CD4-positive, alpha-beta T cell treated with Interferon gamma for 1 hour (primary cell): ENCODE data around the gene TPO.
"Not testable (repeated sequence)": the region's sequence is repeated elsewhere in the genome, so short reads cannot be mapped to it uniquely, and the experiment has no call there.

ENCODE experiments used
- DNase-seq: peaks from one replicate; pipeline ENCODE4 v3.0.0-alpha.2; 2020

TPO gene

DNA sequence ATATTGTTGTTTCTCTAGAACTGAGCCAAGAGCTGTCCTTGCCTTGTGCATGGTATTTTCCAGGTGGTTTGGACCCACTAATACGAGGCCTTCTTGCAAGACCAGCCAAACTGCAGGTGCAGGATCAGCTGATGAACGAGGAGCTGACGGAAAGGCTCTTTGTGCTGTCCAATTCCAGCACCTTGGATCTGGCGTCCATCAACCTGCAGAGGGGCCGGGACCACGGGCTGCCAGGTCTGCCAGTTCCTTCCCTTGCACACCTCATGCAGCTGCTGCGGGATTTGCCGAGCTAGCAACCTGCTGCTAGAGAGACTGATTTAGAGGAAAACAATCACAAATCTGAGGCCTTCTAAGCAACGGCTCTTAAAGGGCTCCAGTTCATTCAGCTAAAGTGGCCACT lies 74.5 kb downstream of the TPO start:
- DNase-seq = no peak

DNA sequence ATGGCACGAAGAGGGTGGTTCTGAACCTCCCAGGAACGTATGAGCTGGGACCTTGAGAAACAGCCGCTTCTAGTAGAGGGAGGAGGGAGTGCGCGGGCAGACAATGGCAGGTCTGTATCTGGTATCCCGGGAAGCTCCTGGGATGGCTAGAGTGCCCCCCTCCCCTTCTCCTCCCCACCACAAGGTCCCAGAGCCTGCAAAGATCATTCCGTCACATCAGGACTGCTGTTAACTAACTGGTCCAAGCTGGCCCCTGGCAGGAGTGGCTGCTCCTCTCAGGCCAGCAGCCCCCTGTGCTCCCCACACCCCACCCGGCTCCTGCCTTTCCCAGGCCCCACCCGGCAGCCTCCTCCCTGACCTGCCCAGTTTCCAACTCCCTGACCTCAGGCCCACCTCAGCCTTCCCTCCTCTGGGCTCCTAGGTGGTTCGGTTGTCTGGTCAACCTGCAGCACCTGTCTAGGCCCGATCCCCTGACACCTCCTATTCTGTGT lies 75.0 kb downstream of the TPO start:
- no peak for DNase-seq

DNA sequence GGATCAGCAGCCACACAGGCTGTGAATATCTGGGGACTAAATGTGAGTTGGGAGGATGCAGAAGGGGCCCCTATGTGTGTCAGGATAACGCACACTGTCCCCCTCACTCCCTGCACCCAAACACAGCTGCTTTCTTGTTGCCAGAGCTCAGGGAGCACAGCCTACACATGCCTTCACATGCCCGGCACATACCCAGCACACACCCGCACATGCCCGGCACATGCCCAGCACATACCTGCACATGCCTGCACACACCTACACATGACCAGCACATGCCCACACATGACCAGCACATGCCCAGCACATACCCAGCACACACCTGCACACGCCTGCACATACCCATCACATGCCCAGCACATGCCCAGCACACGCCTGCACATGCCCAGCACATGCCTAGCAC lies 75.6 kb downstream of the TPO start:
- DNase-seq = no peak

DNA sequence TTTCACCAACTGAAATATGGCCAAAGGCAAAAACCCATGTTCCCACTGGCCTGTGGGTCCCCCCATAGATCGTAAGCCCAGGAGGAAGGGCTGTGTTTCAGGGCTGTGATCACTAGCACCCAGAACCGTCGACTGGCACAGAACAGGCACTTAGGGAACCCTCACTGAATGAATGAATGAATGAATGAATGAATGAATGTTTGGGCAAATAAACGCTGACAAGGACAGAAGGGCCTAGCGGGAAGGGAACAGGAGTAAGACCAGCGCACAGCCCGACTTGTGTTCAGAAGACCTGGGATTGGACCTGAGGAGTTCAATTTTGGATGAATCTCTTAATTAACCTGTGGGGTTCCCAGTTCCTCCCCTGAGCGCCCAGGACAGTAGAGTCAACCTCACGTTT lies 76.2 kb downstream of the TPO start:
- DNase-seq = no peak

DNA sequence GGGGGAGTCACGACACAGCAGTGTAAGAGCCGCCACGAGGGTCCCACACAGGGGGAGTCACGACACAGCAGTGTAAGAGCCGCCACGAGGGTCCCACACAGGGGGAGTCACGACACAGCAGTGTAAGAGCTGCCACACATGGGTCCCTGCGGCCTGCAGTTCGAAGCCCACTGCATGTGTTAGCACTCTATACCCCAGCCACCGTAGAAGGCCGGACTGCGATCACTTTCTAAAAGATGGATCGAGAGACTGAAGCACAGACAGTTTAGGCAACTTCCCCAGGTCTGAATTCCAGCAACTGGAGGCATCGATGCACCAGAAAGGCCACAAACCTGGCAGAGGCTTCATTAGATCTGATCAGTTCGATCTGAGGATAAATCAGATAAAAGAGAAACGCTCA lies 77.1 kb downstream of the TPO start:
- not testable (repeated sequence) for DNase-seq

DNA sequence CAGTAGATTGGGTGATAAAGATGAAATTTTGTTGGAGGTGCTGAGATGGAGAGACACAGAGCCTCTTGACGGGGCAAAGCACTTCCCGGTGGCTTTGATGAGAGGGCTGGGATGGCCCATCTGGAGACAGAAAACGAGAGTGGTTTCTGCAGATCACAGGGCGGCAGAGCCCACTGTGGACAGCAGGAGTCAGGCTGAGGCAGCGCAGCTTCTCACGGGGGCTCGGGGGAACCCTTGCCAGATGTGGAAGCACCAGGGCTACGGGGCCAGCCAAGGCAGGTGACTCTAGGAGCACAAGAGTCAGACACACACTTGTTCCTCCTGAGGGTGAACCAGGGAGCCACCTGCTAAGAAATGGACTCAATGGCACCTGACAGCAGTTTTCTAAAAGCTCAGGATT lies 78.5 kb downstream of the TPO start:
- DNase-seq = no peak

DNA sequence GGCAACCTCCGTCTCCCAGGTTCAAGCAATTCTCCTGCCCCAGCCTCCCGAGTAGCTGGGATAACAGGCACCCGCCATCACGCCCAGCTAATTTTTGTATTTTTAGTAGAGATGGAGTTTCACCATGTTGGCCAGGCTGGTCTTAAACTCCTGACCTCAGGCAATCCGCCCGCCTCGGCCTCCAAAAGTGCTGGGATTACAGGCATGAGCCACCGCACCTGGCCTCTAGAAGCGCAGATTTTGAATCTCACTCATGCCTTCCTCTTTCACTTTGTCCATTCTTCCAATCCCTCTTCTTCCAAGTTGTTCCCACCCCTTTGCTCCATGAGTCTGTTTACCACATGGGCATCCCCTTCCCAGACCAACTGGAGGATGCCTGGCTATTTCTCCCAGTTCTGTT lies 79.0 kb downstream of the TPO start:
- not testable (repeated sequence) for DNase-seq

DNA sequence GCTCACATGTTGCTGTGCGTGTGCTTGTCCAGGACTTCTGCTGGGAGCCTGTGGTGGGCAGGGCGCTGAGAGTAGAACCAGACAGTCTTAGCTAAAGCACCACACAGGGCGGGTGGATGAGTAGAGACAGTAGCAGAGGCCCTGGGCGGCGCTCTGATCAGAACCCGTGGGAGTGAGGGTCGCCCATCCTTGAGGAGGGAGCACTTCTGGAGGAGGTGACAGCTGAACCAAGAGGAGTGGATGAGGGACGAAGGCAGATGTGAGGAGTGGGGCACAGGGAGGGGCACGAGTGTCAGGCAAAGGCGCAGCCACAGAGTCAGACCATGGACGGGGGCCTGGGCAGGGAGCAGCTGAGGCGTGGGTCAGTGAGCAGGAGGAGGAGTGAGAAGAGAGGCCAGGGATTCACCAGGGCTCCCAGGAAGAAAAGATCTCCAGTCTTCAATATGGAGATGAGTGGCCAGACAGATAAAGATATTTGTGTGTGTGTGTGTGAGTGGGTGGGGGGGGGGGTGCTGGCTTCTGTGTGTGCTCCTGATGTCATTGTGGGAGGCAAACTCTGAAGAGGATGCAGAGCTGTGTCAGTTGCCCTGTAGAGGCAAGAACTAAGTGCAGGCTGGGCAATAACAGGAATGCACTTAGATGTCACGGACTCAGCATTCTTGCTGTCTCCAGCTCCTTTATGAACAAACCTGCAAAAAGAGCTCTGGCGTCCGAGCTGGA lies 79.6 kb downstream of the TPO start:
- no peak for DNase-seq

DNA sequence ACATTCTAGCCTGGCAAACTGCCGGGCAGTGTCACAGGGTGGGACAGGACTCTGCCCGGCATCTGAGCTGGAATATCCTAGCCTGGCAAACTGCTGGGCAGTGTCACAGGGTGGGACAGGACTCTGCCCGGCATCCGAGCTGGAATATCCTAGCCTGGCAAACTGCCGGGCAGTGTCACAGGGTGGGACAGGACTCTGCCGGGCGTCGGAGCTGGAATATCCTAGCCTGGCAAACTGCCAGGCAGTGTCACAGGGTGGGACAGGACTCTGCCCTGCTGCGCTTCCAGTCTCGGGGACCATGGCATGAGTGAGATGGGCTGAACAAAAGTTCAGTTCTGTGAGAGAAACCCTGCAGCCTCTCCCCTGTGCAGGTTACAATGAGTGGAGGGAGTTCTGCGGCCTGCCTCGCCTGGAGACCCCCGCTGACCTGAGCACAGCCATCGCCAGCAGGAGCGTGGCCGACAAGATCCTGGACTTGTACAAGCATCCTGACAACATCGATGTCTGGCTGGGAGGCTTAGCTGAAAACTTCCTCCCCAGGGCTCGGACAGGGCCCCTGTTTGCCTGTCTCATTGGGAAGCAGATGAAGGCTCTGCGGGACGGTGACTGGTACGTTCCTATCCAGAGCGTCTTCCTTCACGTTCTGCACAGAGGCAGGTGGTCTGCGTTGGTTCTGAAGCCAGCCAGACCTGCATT lies 80.3 kb downstream of the TPO start:
- no peak for DNase-seq

DNA sequence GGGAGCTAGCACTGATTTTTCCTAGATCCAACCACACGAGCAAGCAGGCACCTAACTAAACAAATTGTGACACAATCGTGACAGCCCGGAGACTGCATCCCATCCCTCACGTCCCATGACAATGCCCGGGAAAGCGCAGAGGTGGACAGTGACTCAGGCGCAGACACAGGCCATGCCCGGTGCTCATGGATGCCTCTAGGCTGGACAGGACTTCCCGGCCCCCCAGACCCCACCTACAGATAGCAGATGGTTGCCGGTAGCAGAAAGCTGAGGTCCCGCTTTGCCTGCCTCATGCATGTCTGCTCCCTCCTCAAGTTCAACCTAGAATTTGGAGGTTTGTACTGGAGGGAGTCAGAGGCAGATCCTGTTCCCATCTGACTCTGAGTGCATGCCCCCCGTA lies 81.0 kb downstream of the TPO start:
- no peak for DNase-seq

DNA sequence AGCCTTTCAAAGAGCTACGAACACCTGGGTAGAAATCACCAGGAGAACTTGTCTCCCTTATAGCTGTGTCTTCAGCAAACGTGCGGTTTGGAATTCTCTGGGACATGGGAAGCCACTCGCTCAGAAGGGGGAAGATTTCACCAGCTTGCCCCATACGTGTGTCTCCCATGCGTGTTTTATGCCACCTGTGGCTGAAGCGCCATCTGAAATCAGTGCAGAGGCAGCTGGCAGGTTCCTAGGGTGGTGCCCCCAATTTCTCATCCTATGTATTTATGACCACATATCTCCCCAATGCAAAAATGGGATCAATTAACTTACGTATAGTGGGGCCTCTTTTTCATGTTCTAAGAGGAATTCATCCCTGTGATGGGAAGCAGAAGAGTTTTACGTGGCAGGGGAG lies 81.6 kb downstream of the TPO start:
- no peak for DNase-seq

DNA sequence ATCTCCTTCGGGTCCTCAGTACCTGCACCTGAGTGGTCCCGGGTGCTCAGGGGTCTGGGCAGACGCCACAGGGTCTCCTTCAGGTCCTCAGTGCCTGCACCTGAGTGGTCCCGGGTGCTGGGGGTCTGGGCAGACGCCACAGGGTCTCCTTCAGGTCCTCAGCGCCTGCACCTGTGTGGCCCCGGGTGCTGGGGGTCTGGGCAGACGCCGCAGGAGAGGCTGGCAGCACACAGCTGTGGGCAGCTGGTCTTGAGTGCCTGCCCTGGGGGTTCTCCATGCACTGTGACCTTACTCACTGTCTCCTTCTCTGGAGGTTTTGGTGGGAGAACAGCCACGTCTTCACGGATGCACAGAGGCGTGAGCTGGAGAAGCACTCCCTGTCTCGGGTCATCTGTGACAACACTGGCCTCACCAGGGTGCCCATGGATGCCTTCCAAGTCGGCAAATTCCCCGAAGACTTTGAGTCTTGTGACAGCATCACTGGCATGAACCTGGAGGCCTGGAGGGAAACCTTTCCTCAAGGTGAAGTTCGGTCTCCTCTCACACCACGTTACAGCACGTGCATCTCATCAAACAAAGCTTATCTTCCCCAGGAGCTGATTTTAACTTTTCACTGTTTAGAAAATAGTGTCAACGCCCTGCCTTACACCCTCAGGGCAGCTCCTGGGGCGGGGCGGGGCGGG lies 82.6 kb downstream of the TPO start:
- no peak for DNase-seq

DNA sequence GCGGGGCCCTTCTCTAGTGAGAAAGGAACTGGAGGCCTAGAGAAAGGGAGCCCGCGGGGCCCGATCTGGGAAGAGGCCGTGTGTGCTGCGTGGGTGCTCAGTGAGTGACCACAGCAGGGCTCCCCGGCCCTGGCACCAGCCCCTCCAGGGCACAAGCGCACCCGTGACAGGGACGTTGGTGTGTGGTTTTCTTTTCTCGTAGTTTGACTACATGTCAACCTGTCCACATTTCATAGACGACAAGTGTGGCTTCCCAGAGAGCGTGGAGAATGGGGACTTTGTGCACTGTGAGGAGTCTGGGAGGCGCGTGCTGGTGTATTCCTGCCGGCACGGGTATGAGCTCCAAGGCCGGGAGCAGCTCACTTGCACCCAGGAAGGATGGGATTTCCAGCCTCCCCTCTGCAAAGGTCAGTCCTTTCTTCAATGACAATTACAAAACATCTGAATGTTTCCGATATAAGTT lies 83.1 kb downstream of the TPO start:
- DNase-seq = no peak

DNA sequence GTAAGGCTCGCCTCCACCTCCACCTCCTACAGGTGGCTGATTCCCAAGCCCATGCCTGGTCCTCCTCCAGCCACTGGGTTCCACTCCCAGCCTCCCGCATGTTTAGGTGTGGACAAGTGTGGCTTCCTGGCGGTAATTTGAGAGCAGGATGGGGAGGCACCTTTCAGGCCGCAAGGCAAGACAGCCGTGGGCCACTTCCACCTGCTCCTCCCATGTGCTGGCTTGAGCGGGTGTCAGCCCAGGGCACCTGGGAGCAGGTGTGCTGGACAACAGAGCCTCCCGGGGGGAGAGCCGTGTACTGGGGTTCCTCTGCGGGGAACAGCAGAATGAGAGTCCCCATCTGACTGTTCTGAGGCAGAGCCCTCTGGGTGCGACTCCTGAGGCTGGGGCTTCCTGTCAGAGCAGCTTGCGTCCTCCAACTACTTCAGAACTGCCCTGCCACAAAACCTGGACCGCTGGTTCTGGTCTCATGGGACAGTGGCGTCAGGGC lies 83.9 kb downstream of the TPO start:
- no peak for DNase-seq

DNA sequence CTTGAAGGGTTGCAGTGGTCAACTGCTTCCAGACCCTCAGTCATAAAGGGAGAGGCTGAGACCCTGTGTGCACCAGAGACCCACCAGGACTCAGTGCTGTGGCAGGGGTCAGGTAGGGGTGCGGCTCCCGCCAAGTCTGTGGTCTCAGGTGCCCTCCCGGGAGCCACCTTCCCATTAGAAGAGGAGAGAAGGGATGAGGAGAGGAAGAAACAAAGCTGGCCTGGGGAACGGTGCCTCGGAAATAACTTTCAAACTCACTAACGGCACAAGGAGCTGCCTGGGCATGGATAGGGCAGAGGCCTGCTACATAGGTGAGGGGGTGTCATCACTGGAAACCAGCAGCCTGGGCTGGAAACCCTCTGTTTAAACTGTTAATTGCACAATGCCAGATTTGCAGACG lies 84.9 kb downstream of the TPO start:
- DNase-seq = no peak

DNA sequence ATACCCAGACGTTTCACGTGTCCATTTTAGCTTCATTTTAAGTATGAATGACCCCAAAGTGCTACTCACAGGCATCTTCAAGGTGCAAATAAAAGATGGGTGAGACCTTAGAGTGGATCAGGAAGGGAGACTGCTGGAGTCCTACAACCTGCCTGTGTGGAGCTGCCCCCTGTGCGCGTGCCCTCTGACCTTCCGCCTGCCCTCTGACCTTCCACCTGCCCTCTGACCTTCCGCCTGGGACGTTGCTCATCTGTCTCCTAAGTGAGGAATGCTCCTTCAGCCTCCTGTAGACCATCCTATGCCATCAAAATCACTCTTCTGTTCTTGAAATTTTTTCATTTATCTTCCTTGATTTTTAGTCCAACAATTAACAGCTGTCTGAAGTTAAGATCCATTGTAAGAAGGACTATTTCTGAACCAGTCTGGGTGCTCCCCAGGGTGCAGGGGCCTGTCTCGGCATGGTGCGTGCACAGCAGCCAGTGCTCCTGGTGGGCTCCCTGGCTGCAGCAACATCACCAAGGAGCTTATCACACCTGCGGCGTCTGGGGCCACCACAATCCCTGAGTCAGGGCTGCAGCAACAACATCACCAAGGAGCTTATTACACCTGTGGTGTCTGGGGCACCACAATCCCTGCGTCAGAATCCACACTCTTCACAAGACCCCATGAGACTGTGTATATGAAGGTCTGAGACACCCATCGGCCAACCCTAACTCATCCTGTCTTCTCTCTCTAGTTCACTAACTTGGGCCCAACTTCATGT lies 86.0 kb downstream of the TPO start:
- DNase-seq = no peak

DNA sequence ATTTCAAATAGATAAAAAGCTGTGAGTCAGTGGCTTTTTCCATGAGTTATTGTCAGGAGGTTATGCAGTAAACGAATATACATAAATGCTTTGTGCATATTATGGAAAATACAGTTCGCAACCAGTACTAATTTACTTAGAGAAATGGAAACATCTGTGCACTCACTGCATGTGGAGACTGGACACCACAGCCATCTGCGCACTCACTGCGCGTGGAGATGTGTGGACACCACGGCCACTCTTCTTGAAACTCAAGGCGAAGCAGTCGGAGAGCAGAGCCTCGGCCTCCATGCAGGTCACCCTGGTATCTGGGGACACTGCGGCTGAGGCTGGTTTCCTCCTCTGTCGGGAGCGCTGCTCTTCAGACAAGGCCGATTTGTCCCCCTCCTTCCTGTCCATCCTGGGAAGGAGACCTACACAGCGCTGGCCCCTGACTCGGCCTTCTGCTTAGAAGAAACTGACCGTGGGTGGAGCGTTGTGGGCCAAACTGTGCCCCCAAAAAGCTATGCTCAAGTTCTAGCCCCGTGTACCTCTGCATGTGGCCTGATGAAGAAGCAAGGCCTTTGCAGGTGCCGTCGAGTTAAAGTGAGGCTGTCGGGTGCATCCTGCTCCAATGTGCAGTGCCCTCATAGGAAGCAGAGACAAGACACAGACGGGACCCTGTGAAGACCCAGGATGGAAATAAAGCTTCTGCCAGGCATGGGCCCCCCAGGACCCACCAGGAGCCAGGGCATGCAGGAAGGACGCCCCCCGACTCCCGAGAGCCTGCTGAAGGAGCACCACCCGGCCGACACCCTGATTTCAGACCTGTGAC lies 88.0 kb downstream of the TPO start:
- DNase-seq = no peak

DNA sequence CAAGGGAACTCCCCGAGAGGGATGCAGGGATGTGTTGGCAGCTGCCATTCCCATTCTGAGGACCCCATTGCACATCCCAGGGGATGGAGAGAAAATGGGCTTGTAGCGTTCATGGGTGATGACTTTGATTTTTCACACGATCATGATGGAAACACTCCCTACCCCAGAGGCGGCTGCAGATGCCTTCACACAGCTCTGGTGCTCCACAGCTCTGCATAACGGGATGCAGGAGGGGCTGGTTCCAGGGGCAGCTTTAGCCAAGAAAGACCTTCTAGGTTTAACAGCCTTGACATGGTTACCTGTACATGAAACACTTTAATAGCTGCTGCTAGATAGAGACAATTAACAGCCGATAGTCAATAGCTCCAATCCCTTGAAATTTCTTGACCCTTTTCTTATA lies 88.7 kb downstream of the TPO start:
- no peak for DNase-seq

DNA sequence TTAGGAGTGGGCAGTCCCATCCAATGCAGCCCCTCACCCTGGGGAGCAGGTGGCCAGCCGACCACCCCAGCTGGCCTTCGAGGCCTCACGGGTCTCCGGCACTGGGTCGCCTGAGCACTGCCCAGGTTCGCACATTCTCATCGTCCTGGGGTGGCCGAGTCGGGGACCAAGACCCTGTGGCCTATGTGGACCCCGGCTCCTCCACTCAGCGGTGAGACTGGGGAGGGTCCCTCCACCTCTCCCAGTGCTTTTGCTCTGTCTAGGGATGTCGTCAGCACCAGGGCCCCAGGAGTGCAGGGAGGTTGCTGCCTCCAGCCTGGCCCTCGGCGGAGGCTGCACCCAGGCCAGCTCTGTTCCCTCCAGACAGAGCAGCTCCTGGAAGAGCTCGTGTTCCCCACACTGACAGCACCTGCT lies 89.6 kb downstream of the TPO start:
- DNase-seq = no peak

DNA sequence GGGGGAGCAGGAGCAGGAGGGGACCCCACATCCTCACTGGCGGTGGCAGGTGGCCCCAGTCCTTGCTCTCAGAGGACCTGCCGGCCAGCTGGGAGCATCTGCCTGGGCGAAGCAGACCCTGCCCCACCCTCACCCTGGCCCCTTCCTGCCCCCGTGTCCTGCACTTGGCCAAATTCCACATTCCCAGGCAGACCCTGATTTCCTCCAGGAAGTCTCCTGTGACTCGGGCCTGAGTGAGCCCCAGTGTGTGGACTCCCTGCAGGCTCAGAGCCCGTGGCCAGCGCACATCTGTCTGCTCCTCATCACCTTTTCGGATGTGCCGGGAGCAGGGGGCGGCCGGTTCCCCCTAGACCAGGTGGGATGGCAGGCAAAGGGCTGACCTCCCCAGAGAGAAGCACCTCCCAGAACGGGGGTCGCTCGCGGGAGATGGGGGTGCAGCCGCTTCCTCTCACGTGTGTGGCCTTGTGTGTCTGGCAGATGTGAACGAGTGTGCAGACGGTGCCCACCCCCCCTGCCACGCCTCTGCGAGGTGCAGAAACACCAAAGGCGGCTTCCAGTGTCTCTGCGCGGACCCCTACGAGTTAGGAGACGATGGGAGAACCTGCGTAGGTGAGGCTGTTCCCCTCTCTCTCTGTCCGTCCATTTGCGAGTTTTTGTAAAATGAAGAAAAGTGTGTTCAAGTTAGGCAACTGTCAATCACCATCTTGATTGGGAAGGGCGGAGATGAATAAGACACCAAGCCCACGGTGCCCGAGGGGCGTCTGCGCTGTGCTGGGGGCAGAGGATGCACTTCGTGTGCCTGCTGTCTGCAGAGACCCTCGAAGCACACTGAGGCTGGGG lies 90.4 kb downstream of the TPO start:
- no peak for DNase-seq

DNA sequence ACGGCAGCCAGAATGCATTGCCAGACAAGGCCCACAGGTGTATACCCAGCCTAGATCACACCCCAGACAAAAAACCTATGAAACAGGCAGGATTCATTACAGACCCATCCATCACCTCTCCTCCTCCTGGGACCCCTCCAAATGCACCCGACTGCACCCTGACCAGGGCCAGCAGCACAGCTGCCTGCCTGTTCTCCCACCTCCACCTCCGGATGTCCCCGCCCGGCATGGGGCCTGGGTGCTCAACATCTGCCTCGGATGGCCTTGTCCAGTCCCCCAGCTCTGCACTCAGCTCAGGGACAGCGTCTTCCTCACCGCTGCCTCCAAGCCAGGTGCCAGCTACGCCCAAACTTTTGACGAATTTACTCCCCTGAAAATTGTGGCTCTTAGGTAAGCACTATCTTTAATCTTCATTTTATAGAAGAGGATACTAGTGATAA lies 91.1 kb downstream of the TPO start:
- no peak for DNase-seq
